ENCODE measurements around the gene PARD3. TPM values are rescaled to one million over a fixed set of nuclear protein-coding genes. Genes with fewer than 3 reads are reported as not detected.

The PARD3 gene
- total RNA-seq, 1 donor from 2014 or later, result 58.7 TPM

GRCh38 chr10:34255035-34255434, 560.1 kb downstream of the PARD3 start:
- no peak overlapping the region for H3K27ac Mint-ChIP-seq
- H3K36me3 ChIP-seq, result no peaks in the 10 kb centered on the region
- H3K4me1 Mint-ChIP-seq, result peaks cover 17% of the 10 kb centered on the region

DNA sequence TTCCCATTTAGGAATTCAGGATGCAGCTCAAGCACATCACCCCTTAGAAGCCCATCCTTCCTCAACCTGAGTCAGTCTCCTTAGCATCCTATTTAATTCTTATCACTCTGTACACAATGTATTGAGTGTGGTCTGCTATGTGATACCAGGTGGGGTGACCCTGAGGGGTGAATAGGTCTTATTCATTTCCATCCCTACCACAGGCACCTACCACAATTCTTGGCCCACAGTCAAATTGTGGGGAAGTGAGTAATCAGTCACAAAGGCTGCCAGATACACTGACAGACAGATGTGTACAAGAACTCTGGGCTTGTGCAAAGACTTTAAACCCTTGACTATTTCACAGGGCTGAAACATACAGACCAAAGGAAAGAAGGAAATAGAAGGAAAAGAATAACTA, 560.5 kb downstream of the PARD3 start:
- TF ChIP-seq CTCF (IDR thresholded peaks at IDR 0.05) (no peak), EZH2 (IDR thresholded peaks at IDR 0.05) (no peak), EZH2phosphoT487 (IDR thresholded peaks at IDR 0.05) (no peak)
- no peaks in the 10 kb centered on the region for H3F3A ChIP-seq (ENCODE audit: low read depth)
- no peak overlapping the region for H3K27ac ChIP-seq
- H3K4me3 ChIP-seq, result no peak overlapping the region
- Mint-ChIP-seq H3K36me3 (peaks cover 15% of the 10 kb centered on the region), H3K27ac (no peak overlapping the region), H3K4me3 (no peak overlapping the region), H3K27me3 (ENCODE audit: insufficient read depth, low read depth) (peaks cover 4% of the 10 kb centered on the region), H3K4me1 (peaks cover 20% of the 10 kb centered on the region), H3K9me3 (peaks cover 7% of the 10 kb centered on the region)
- H3K36me3 ChIP-seq, result no peaks in the 10 kb centered on the region
- H3K27me3 ChIP-seq, result no peaks in the 10 kb centered on the region
- no peak overlapping the region for H3K4me2 ChIP-seq
- H3K79me2 ChIP-seq (ENCODE audit: low read depth), result no peaks in the 10 kb centered on the region
- H3K9me3 ChIP-seq (ENCODE audit: low read depth), result no peaks in the 10 kb centered on the region
- no peak overlapping the region for H2AFZ ChIP-seq (replicated peaks)
- no peak overlapping the region for H3K9ac ChIP-seq
- DNase-seq (ENCODE audit: low spot score), result no peak
- no peaks in the 10 kb centered on the region for H3K4me1 ChIP-seq
- H4K20me1 ChIP-seq (ENCODE audit: low read depth), result no peaks in the 10 kb centered on the region

More at GRCh38 chr10:34255035-34255434, 560.1 kb downstream of the PARD3 start:
- peaks cover 16% of the 10 kb centered on the region for H3K36me3 Mint-ChIP-seq
- no peak overlapping the region for H3K4me3 Mint-ChIP-seq
- no peak overlapping the region for H3K4me3 ChIP-seq
- H3F3A ChIP-seq (ENCODE audit: low read depth), result no peaks in the 10 kb centered on the region
- no peaks in the 10 kb centered on the region for H4K20me1 ChIP-seq (ENCODE audit: low read depth)
- H3K27ac ChIP-seq, result no peak overlapping the region
- no peaks in the 10 kb centered on the region for H3K27me3 ChIP-seq
- no peaks in the 10 kb centered on the region for H3K9me3 ChIP-seq (ENCODE audit: low read depth)
- H3K79me2 ChIP-seq (ENCODE audit: low read depth), result no peaks in the 10 kb centered on the region
- H3K4me1 ChIP-seq, result no peaks in the 10 kb centered on the region
- H2AFZ ChIP-seq (replicated peaks), result no peak overlapping the region
- H3K9me3 Mint-ChIP-seq, result peaks cover 7% of the 10 kb centered on the region
- TF ChIP-seq CTCF (IDR thresholded peaks at IDR 0.05) (no peak), EZH2phosphoT487 (IDR thresholded peaks at IDR 0.05) (no peak)
- H3K9ac ChIP-seq, result no peak overlapping the region
- no peak overlapping the region for H3K4me2 ChIP-seq
- H3K27me3 Mint-ChIP-seq (ENCODE audit: insufficient read depth, low read depth), result peaks cover 4% of the 10 kb centered on the region
- no peak for DNase-seq (ENCODE audit: low spot score)

DNA sequence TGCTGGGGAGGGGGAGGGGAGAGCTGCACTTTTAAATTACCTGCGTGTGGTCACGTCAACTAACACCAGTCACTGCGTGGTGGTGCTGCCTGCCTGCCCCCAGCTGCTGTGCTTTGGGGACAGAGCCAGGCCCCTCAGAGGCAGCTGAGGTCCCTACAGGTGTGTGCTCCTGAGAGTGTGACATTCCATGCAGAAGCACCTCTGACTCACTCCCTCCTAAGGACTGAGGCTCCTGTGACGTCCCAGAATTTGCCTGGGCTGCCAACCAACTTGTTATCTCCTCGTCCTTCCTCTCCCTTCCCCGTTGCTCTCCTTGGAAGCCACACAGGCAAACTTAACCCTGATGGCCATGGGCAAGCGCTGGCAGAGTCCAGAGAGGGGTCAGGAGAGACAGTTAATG, 563.0 kb downstream of the PARD3 start:
- Mint-ChIP-seq H3K36me3 (no peaks in the 10 kb centered on the region), H3K4me1 (peaks cover 21% of the 10 kb centered on the region), H3K9me3 (no peaks in the 10 kb centered on the region), H3K27me3 (ENCODE audit: insufficient read depth, low read depth) (peaks cover 4% of the 10 kb centered on the region), H3K27ac (no peak overlapping the region), H3K4me3 (no peak overlapping the region)
- Histone ChIP-seq H3K36me3 (no peaks in the 10 kb centered on the region), H3K79me2 (ENCODE audit: low read depth) (no peaks in the 10 kb centered on the region), H3K27me3 (no peaks in the 10 kb centered on the region), H3K9me3 (ENCODE audit: low read depth) (no peaks in the 10 kb centered on the region), H4K20me1 (ENCODE audit: low read depth) (no peaks in the 10 kb centered on the region), H3K4me2 (no peak overlapping the region), H3K4me1 (no peaks in the 10 kb centered on the region), H3K27ac (no peak overlapping the region), H3K4me3 (no peak overlapping the region), H2AFZ (replicated peaks) (no peak overlapping the region), H3K9ac (no peak overlapping the region), H3F3A (ENCODE audit: low read depth) (no peaks in the 10 kb centered on the region)
- TF ChIP-seq CTCF (IDR thresholded peaks at IDR 0.05), result no peak
- no peak for TF ChIP-seq EZH2phosphoT487 (IDR thresholded peaks at IDR 0.05)
- TF ChIP-seq EZH2 (IDR thresholded peaks at IDR 0.05), result no peak
- no peak for DNase-seq (ENCODE audit: low spot score)

Data from neural progenitor cell (in vitro differentiated cells).